Endometrial microvascular endothelial cells (primary cell): Measurements from ENCODE around the gene TNNT3. TPM values are rescaled to one million over a fixed set of nuclear protein-coding genes. Genes with fewer than 3 reads are reported as not detected.

Experiments
- in situ Hi-C: cut with HindIII; loops from 2 replicates; pipeline ENCODE4 v1.10.0; 2017; ENCODE audit warnings: low sequenced_read_pairs, low pct_unique_long_range_greater_than_20kb; ENCODE audit errors: inconsistent ontology term
- total RNA-seq: library from RNA; depleted of rRNA; stranded (reverse); fragments of >200 nt; gene quantifications from one replicate; pipeline ENCODE4 v1.2.3, GENCODE V29; 2015; ENCODE audit errors: inconsistent ontology term

Gene TNNT3
- total RNA-seq, 1 donor from 2014 or later: not detected

GRCh38 chr11:1928891-1929541 is 9.5 kb downstream of the TNNT3 start:
- in situ Hi-C loops: no loop called here

DNA sequence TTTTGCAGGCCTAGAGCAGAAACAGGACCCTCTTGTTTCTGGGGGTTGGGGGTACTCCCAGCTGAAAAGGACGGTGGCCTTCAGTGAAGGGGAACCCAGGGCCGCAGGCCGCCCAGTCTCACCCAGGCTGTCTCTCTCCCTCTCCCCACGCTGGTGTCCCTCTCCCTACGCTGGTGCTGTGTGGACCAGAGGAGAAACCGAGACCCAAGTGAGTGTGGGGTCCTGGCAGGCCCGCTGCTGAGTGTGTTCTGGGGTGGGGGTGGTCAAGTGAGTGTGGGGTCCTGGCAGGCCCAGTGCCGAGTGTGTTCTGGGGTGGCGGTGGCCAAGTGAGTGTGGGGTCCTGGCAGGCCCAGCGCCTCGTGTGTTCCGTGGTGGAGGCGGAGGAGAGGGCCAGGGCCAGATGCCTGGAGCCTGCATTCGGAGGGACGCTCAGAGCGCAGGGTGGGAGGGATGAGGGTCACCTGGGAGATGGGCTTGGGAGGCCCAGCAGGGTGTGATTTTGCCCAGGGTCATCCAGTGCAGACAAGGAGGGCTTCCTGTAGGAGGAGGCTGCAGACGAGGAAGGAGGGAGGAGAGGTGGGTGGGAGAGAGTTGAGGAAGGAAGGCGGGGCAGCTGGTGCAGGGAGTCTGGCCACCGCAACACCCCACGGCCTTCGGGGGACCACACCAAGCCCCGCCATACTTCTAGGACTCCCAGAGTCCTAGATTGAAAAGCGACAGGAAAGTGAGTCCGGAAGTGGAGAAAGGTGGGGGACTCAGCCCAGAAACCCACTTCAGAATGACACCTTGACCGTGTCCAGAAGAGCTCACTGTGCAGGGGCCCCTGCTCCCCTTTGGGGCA is 10.3 kb downstream of the TNNT3 start:
- in situ Hi-C loops: no loop called here

GRCh38 chr11:1930462-1930830 is 10.9 kb downstream of the TNNT3 start:
- in situ Hi-C loops: no loop called here

DNA sequence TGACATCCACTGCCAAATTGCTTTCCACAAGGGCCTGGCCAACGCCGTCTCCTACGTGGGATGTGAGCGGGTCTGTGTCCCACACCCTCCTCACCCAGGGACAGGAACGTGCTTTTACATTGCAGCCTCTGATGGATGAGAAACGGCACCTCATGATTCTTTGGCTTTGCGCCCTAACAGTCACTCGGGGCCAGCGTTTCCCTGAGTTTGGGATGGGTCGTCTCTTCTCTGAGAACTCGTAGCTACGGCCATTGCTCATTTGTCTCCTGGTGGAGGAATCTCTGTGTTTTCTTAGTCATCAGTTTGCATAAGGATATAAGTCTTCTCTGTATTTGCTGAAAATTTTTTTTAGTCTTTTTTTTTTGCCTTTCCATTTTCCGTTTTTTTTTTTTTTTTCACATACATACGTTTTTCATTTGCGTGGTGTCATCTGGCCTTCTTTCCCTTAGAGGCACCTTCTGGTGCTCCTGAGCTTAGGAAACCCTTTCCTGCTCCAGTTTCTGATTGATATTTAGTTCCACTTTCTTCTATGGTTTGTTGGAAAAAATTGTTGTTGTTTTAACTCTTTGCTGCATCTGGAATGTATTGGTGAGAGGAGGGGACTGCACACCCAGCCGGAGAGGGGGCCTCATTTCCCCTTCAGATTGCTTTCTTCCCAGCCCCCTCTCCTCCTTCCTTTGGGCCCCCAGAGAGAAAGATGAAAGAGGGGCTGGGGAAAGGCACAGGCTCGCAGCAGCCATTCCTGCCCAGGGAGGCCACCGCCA is 12.0 kb downstream of the TNNT3 start:
- in situ Hi-C loops: no loop called here

- in situ Hi-C loops: no loop called here
Measured at GRCh38 chr11:1932105-1932480, 12.6 kb downstream of the TNNT3 start.

- in situ Hi-C loops: no loop called here
Measured at GRCh38 chr11:1932681-1933080, 13.2 kb downstream of the TNNT3 start.

- in situ Hi-C loops: no loop called here
Measured at GRCh38 chr11:1933416-1934334, 14.2 kb downstream of the TNNT3 start.

GRCh38 chr11:1934335-1935155 is 15.0 kb downstream of the TNNT3 start:
- in situ Hi-C loops: no loop called here

DNA sequence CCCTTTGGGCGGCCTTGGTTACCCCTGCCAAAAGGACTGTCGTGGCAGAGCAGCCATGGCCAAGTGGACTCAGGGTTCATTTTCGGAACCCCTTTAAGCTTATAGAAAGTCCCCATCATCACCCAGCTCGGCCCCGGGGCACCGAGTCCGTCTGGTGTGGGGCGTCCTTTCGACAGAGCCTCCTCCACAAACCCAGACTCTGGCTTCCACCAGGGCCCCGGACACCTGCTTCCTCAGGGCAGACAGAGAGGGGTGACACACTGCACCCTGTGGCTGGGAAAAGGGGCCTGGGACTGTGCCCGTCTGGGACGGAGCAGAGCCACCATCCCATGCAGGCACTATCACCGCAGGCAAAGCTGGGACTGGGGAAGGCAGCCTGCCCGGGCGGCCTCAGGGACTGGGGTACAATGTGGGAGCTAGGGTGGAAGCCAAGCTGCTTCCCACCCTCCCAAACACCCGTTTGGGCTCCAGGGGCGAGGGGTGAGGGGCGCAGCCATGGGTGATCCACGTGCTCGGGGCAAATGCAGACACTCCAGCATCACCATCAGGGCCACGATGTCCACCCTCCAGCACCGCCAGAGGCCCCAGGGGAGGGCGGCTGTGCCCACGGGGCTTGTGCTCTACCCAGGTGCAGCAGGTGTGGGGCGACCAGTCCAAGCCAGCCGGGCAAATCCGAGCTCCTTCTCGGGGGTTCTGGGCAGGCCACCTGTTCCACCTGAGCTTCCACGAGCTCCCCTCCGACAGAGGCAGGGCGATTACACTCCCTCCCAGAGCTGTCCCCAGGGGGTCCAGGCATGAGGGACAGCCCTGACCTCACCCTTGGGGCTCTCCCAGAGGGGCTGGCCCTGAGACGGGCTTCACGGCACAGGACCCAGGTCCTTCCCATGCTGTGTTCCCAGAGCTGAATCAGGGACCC is 15.9 kb downstream of the TNNT3 start:
- in situ Hi-C loops: no loop called here

DNA sequence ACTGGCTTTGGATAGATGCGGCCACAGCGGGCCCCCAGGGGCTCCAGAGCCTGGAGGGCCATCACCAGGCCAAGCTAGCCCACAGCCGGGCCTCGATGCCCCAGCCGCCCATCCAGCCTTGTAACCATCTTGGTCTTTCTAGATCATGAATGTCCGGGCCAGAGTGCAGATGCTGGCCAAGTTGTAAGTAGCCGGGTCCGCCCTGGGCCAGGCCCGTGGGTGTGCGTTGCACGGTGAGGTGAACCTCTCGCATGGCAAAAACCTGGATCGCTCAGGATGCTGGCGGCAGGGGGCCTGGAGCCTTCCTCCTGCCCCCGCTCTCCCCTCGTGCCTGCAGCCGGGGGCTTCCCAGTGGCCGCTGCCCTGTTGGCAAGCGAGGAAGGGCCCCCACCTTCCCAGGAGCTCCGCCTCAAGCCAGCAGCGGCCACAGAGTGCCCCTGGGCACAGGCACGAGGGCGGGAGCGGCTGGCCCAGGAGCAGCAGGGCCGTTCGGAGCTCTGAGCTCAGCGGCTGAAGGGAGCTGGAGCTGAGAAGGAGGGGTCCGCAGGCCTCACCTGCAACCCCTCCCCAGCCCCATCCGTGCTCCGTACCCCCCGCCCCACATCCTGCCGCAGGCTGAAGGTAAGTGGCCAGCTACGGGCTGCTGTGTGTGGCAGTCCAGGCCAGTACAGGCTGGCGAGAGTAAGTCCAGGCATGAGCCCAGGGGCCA is 16.7 kb downstream of the TNNT3 start:
- in situ Hi-C loops: no loop called here

GRCh38 chr11:1936781-1937615 is 17.5 kb downstream of the TNNT3 start:
- in situ Hi-C loops: no loop called here

DNA sequence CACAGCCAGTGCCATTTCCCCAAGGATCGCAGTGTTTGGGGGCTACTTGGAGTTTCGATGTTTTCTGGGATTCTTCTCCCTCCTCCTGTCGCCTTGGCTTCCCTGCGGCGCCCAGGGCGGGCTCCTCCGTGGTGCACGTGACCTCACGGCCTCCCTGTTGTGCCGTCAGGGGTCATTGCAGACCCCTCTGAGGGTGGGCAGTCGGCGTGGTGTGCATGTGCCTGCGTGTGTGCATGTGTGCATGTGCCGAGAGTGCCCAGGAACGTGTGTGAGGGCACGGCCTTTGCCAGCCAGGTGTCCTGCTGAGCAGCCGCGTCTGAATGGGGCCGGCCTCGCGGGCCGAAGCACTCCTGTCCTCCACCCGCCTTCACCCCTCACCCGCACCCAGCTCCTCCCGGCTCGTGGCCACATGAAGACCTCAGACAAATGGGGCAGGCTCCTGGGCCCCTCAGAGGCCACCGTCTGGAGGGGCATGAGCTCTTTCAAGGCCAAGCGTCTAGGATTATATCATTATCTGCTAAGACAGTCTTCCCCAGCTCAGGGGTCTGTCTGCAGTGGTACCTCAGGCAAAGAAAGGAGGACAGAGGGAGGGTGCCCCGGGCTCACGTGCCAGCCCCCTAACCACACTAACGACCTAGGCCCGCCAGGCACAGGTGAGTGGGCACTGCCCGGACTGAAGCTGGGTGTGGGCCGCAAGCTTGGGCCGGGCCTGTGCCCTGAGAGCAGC is 18.3 kb downstream of the TNNT3 start:
- in situ Hi-C loops: no loop called here

DNA sequence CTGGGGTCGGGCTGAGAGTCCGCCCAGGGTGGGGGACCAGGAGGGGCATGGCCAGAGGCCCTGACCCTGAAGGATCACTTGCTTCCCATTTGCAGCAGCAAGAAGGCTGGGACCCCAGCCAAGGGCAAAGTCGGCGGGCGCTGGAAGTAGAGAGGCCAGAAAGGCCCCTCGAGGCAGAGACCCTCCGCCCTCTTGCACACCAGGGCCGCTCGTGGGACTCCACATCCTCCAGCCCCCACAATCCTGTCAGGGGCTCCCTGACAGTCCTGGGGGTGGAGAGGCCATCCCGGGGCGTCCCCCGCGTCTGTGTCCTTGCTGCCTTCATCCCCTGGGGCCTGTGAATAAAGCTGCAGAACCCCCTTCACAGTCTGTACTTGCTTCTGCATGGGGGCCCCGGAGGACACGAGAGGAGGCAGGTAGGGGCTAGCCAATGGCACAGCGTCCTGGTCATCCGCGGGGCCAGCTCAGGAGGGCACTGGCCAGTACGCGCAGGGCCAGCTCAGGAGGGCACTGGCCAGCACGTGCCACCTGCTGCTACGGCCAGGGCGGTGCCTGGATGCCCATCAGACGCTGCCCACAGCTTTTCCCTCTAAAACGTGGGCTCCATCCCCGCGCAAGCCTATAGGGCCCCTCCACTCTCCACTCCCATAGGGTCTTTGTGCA is 19.0 kb downstream of the TNNT3 start:
- in situ Hi-C loops: no loop called here

DNA sequence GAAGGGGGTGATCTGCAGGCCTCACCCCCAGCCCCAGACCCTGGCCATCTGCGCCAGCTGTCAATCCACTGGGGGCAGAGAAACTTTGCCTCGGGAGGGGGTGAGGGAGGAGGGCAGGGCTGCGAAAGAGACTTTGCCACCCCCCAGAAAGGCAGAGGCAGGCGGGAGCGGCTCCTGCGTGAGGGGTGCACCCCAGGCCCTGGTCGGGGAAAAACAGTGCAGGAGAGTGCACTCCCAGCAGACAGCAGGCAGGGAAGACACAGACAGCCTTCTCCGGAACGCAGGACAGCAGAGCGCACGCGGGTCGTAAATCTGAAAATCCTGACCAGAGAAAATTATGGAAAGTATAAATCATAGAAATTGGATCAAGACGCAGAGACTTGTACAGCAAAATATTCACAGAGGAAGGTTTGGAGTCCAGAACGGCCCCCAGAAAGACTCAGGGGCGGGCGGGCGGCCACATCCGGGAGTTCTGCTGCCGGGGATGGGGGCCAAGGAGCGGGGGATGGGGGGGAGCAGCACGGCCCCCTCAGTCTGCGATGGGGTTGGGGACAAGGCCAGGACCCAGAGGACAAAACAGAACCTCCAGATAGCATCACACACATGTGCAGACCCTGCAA is 19.6 kb downstream of the TNNT3 start:
- in situ Hi-C loops: no loop called here
